ENCODE results near the gene OCSTAMP. TPM values are rescaled to one million over a fixed set of nuclear protein-coding genes. Genes with fewer than 3 reads are reported as not detected.

The OCSTAMP gene
- total RNA-seq, 1 donor from 2014 or later = not detected

DNA sequence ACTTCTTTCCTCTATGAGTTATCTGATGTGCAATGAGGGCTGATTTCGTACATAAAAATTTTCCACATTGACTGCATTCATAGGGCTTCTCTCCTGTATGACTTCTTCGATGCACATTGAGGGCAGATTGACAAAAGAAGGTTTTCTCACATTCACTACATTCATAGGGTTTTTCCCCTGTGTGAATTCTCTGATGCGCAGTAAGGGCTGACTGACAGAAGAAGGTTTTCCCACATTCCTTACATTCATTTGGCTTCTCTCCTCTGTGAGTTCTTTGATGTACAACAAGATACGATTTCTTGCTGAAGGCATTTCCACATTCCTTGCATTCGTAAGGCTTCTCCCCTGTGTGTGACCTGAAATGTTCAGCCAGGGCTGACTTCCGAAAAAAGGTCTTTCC lies 48.5 kb downstream of the OCSTAMP start:
- Mint-ChIP-seq H3K4me1 (no peaks in the 10 kb centered on the region), H3K27ac (no peak overlapping the region), H3K36me3 (peaks cover 78% of the 10 kb centered on the region), H3K4me3 (no peak overlapping the region), H3K9me3 (peaks cover 80% of the 10 kb centered on the region), H3K27me3 (ENCODE audit: insufficient read depth, low read depth) (no peaks in the 10 kb centered on the region)
- DNase-seq (ENCODE audit: low spot score) = no peak
- Histone ChIP-seq H3K4me1 (no peaks in the 10 kb centered on the region), H3K27me3 (no peaks in the 10 kb centered on the region), H3K27ac (no peak overlapping the region), H4K20me1 (ENCODE audit: low read depth) (no peaks in the 10 kb centered on the region), H2AFZ (replicated peaks) (no peak overlapping the region), H3K9me3 (ENCODE audit: low read depth) (peaks cover 72% of the 10 kb centered on the region), H3F3A (ENCODE audit: low read depth) (peaks cover 20% of the 10 kb centered on the region), H3K4me2 (no peak overlapping the region), H3K36me3 (peaks cover 61% of the 10 kb centered on the region), H3K79me2 (ENCODE audit: low read depth) (no peaks in the 10 kb centered on the region), H3K4me3 (no peak overlapping the region), H3K9ac (no peak overlapping the region)
- no peak for TF ChIP-seq EZH2phosphoT487 (IDR thresholded peaks at IDR 0.05)
- TF ChIP-seq, protein P1, sequence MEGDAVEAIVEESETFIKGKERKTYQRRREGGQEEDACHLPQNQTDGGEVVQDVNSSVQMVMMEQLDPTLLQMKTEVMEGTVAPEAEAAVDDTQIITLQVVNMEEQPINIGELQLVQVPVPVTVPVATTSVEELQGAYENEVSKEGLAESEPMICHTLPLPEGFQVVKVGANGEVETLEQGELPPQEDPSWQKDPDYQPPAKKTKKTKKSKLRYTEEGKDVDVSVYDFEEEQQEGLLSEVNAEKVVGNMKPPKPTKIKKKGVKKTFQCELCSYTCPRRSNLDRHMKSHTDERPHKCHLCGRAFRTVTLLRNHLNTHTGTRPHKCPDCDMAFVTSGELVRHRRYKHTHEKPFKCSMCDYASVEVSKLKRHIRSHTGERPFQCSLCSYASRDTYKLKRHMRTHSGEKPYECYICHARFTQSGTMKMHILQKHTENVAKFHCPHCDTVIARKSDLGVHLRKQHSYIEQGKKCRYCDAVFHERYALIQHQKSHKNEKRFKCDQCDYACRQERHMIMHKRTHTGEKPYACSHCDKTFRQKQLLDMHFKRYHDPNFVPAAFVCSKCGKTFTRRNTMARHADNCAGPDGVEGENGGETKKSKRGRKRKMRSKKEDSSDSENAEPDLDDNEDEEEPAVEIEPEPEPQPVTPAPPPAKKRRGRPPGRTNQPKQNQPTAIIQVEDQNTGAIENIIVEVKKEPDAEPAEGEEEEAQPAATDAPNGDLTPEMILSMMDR (IDR thresholded peaks at IDR 0.05) = no peak
- no peak for TF ChIP-seq EZH2 (IDR thresholded peaks at IDR 0.05)

DNA sequence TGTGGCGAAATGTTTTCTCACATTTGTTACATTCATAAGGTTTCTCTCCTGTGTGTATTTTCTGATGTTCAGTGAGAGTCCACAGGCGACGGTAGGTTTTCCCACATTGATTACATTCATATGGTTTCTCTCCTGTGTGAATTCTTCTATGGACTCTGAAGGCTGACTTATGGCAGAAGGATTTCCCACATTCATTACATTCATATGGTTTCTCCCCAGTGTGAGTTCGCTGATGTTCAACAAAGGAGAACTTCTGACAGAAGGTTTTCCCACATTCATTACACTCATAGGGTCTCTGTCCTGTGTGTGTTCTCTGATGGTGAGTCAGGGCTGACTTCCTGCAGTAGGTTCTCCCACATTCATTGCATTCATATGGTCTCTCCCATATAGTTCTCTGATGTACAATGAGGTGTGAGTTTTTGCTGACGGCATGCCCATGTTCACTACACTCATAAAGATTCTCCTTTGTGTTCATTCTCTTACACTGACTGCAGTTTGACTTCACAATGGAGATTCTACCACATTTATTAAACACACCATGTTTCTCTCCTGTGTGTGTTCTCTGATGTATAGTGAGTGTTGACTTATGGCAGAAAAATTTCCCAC lies 49.0 kb downstream of the OCSTAMP start:
- no peak overlapping the region for H3K27ac ChIP-seq
- H4K20me1 ChIP-seq (ENCODE audit: low read depth) = no peaks in the 10 kb centered on the region
- H3K36me3 ChIP-seq = peaks cover 61% of the 10 kb centered on the region
- no peak overlapping the region for H3K4me2 ChIP-seq
- peaks cover 20% of the 10 kb centered on the region for H3F3A ChIP-seq (ENCODE audit: low read depth)
- H3K9me3 ChIP-seq (ENCODE audit: low read depth) = peaks cover 72% of the 10 kb centered on the region
- DNase-seq (ENCODE audit: low spot score) = no peak
- Mint-ChIP-seq H3K4me1 (no peaks in the 10 kb centered on the region), H3K4me3 (no peak overlapping the region), H3K36me3 (peaks cover 81% of the 10 kb centered on the region), H3K9me3 (peaks cover 83% of the 10 kb centered on the region), H3K27me3 (ENCODE audit: insufficient read depth, low read depth) (no peaks in the 10 kb centered on the region), H3K27ac (no peak overlapping the region)
- TF ChIP-seq, protein P1 (IDR thresholded peaks at IDR 0.05) = no peak
- TF ChIP-seq EZH2 (IDR thresholded peaks at IDR 0.05) = no peak
- no peak for TF ChIP-seq EZH2phosphoT487 (IDR thresholded peaks at IDR 0.05)
- no peaks in the 10 kb centered on the region for H3K4me1 ChIP-seq
- H3K4me3 ChIP-seq = no peak overlapping the region
- no peaks in the 10 kb centered on the region for H3K27me3 ChIP-seq
- no peaks in the 10 kb centered on the region for H3K79me2 ChIP-seq (ENCODE audit: low read depth)
- H2AFZ ChIP-seq (replicated peaks) = no peak overlapping the region
- no peak overlapping the region for H3K9ac ChIP-seq

DNA sequence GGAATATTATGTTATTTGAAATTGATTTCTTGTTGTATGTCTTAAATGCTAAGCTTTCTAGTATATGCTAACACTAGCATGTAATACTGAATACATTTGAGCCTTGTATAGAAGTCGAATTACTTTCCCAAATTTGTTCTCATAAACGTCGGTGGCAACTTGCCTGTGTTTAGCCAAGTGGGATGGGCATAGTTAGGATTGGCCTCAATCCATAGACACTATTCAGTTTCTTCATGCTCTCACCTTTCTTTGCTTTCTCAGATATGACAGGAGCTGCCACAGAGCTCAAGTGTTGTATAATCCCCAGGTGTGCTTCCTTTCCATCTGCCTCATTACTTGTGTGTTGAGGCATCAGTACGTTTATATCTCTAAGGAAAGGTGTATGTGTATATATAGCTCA lies 56.4 kb downstream of the OCSTAMP start:
- no peak for DNase-seq (ENCODE audit: low spot score)
- Mint-ChIP-seq H3K9me3 (peaks cover 22% of the 10 kb centered on the region), H3K36me3 (peaks cover 34% of the 10 kb centered on the region), H3K27ac (no peak overlapping the region), H3K27me3 (ENCODE audit: insufficient read depth, low read depth) (no peaks in the 10 kb centered on the region), H3K4me1 (no peaks in the 10 kb centered on the region), H3K4me3 (no peak overlapping the region)
- Histone ChIP-seq H4K20me1 (ENCODE audit: low read depth) (no peaks in the 10 kb centered on the region), H3K4me2 (no peak overlapping the region), H3K4me1 (no peaks in the 10 kb centered on the region), H3F3A (ENCODE audit: low read depth) (no peaks in the 10 kb centered on the region), H3K36me3 (no peaks in the 10 kb centered on the region), H3K27me3 (no peaks in the 10 kb centered on the region), H3K9me3 (ENCODE audit: low read depth) (peaks cover 7% of the 10 kb centered on the region), H3K9ac (no peak overlapping the region), H3K27ac (no peak overlapping the region), H2AFZ (replicated peaks) (no peak overlapping the region), H3K4me3 (no peak overlapping the region), H3K79me2 (ENCODE audit: low read depth) (no peaks in the 10 kb centered on the region)
- TF ChIP-seq EZH2phosphoT487 (IDR thresholded peaks at IDR 0.05) (no peak), EZH2 (IDR thresholded peaks at IDR 0.05) (no peak)
- TF ChIP-seq, protein P1 (IDR thresholded peaks at IDR 0.05) = no peak
